ENCODE data around the gene HOXC13. TPM values are rescaled to one million over a fixed set of nuclear protein-coding genes. Genes with fewer than 3 reads are reported as not detected.

HOXC13 gene
- polyA plus RNA-seq, 1 donor (not counting 4 experiments of a cell fraction or from before 2014, with no cell fraction given), result 4.8 TPM

DNA sequence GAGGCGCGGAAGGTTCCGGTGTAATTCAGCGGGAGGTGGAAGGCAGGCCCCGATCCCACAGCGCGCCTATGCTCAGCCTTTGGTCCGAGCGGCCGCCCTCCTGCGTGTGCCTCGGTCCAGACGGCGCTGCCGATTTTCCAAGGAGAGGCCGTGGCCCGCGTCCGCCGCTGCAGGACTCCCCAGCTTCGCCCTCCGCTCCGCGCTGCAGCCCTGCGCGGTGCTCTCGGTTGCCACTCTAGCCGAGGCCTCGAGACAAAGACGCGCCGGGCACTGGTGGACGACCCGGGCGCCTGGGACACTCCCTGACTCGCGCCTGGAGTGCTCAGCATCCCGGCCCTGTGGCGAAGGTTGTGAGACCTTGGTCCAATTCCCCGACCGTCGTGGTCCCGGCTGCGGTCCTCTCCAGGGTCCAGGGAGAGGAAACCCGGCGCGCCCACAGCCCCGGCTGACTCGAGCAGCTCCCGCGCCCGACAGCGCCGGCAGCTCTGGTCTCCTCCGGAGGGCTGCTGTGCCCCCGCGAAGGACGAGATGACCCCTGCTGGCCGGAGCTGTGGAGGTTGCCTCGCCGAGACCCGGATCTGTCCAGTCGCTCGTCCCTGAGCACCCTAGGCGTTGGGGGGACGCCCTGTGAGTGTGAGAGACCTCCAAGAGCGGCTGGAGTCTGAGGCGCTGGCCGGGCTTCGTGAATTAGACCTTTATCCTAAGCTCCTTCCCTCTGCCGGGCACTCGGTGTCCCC lies 22.6 kb downstream of the HOXC13 start:
- Histone ChIP-seq H3K4me2 (ENCODE audit: control insufficient read depth, extremely low read depth, insufficient read depth, low read depth, low read length) (no peak overlapping the region), H4K20me1 (ENCODE audit: control insufficient read depth, extremely low read depth, insufficient read depth, low read length) (no peaks in the 10 kb centered on the region), H3K36me3 (ENCODE audit: control insufficient read depth in 2 of 2, extremely low read depth in 1 of 2, insufficient read depth in 2 of 2, low read length in 2 of 2) (peaks cover 0 to 2% of the 10 kb centered on the region in 2 experiments), H3K9ac (ENCODE audit: control insufficient read depth, extremely low read depth, insufficient read depth, low read length) (no peak overlapping the region), H3K27ac (ENCODE audit: control insufficient read depth, insufficient read depth, low read length) (no peak overlapping the region), H3K79me2 (ENCODE audit: control insufficient read depth, insufficient read depth, low read length) (no peaks in the 10 kb centered on the region), H3K4me1 (ENCODE audit: control insufficient read depth, extremely low read depth, insufficient read depth, low read length) (peaks cover 6% of the 10 kb centered on the region), H3K9me1 (ENCODE audit: control insufficient read depth, extremely low read depth, insufficient read depth, low read length) (no peaks in the 10 kb centered on the region), H3K4me3 (ENCODE audit: control insufficient read depth in 2 of 3, extremely low read depth in 1 of 3, insufficient read depth in 2 of 3, low read depth in 1 of 3, low read length in 3 of 3) (no peak overlapping the region), H2AFZ (ENCODE audit: control insufficient read depth, low read length) (no peak overlapping the region), H3K27me3 (ENCODE audit: control insufficient read depth, extremely low read depth, insufficient read depth, low read length) (peaks cover 39% of the 10 kb centered on the region), H3K9me3 (ENCODE audit: control insufficient read depth, low read depth, low read length) (no peaks in the 10 kb centered on the region)
- FAIRE-seq, result no peak
- DNase-seq (ENCODE audit: low read depth, low spot score), result no peak
- TF ChIP-seq, protein P1, sequence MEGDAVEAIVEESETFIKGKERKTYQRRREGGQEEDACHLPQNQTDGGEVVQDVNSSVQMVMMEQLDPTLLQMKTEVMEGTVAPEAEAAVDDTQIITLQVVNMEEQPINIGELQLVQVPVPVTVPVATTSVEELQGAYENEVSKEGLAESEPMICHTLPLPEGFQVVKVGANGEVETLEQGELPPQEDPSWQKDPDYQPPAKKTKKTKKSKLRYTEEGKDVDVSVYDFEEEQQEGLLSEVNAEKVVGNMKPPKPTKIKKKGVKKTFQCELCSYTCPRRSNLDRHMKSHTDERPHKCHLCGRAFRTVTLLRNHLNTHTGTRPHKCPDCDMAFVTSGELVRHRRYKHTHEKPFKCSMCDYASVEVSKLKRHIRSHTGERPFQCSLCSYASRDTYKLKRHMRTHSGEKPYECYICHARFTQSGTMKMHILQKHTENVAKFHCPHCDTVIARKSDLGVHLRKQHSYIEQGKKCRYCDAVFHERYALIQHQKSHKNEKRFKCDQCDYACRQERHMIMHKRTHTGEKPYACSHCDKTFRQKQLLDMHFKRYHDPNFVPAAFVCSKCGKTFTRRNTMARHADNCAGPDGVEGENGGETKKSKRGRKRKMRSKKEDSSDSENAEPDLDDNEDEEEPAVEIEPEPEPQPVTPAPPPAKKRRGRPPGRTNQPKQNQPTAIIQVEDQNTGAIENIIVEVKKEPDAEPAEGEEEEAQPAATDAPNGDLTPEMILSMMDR (optimal IDR thresholded peaks at IDR 0.05 in 1 of 3, IDR thresholded peaks at IDR 0.05 in 1 of 3, conservative IDR thresholded peaks at IDR 0.05 in 1 of 3; ENCODE audit: extremely low read depth in 1 of 3, insufficient read depth in 2 of 3, low read length in 3 of 3), result no peak
- no peak for TF ChIP-seq EZH2 (IDR thresholded peaks at IDR 0.05; ENCODE audit: low read length)
- dilution Hi-C loops (cut with MboI; ENCODE audit: extremely low pct_ligation_motif_present, low sequenced_read_pairs), result no loop called here

DNA sequence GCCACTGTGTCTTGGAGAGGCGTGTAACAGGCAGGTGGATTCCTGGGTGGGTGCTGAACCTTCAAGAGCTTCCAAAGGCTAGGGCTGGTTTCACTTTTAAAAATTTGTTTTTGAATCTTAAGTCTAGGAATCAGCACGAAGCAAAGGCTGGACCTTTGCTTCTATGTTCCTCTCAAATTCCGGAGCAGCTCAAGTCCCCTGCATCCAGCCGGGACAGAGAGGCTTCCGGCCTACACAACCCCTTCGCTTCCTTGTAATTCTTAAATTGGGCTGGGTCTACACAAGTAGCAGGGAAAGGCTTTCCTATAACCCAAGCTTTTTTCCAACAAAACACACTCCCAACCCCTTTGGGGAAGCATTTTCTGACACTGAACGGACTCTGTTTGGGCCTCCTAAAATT lies 24.4 kb downstream of the HOXC13 start:
- Histone ChIP-seq H3K27ac (ENCODE audit: control insufficient read depth, insufficient read depth, low read length) (no peak overlapping the region), H3K4me2 (ENCODE audit: control insufficient read depth, extremely low read depth, insufficient read depth, low read depth, low read length) (no peak overlapping the region), H3K36me3 (ENCODE audit: control insufficient read depth in 2 of 2, extremely low read depth in 1 of 2, insufficient read depth in 2 of 2, low read length in 2 of 2) (peaks cover 0 to 2% of the 10 kb centered on the region in 2 experiments), H3K9me3 (ENCODE audit: control insufficient read depth, low read depth, low read length) (no peaks in the 10 kb centered on the region), H4K20me1 (ENCODE audit: control insufficient read depth, extremely low read depth, insufficient read depth, low read length) (no peaks in the 10 kb centered on the region), H3K27me3 (ENCODE audit: control insufficient read depth, extremely low read depth, insufficient read depth, low read length) (peaks cover 26% of the 10 kb centered on the region), H3K4me3 (ENCODE audit: control insufficient read depth in 2 of 3, extremely low read depth in 1 of 3, insufficient read depth in 2 of 3, low read depth in 1 of 3, low read length in 3 of 3) (no peak overlapping the region), H3K4me1 (ENCODE audit: control insufficient read depth, extremely low read depth, insufficient read depth, low read length) (peaks cover 3% of the 10 kb centered on the region), H3K79me2 (ENCODE audit: control insufficient read depth, insufficient read depth, low read length) (no peaks in the 10 kb centered on the region), H3K9me1 (ENCODE audit: control insufficient read depth, extremely low read depth, insufficient read depth, low read length) (no peaks in the 10 kb centered on the region), H3K9ac (ENCODE audit: control insufficient read depth, extremely low read depth, insufficient read depth, low read length) (no peak overlapping the region), H2AFZ (ENCODE audit: control insufficient read depth, low read length) (no peak overlapping the region)
- dilution Hi-C loops (cut with MboI; ENCODE audit: extremely low pct_ligation_motif_present, low sequenced_read_pairs), result no loop called here
- no peak for TF ChIP-seq EZH2 (IDR thresholded peaks at IDR 0.05; ENCODE audit: low read length)
- DNase-seq (ENCODE audit: low read depth, low spot score), result no peak
- no peak for FAIRE-seq

All from keratinocyte (primary cell).